Measurements from ENCODE around the gene HCN3. TPM values are rescaled to one million over a fixed set of nuclear protein-coding genes. Genes with fewer than 3 reads are reported as not detected.

The HCN3 gene
- total RNA-seq, 1 experiment from 2014 or later = 0.36 TPM

DNA sequence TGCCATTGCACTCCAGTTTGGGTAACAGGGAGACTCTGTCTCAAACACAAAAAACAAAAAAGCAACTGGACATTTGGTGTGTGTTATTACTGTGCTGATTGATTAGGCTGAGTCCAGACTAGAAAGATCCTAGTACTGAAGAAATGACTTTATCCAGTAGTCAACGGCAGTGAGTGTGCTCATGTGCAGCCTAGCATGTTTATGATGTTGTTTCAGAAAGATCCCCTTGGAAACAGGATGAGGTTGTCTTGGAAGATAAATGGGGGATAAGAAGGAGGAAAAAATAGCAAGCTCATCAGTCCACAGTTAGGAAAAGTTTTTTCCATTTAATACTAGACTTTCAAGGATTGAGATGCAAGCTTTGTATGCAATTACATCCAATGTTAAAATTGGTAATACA lies 57.7 kb downstream of the HCN3 start:
- DNase-seq (ENCODE audit: low read depth) = no peak

Other genes starting within 250 kb of the HCN3 start
- gene DCST2, start 243.7 kb upstream of the HCN3 start, total RNA-seq (2014; rRNA removed; shearing (Covaris generic)) = not detected in 2 replicates
- not detected in 2 replicates for gene DCST1, start 243.6 kb upstream of the HCN3 start, total RNA-seq (2014; rRNA removed; shearing (Covaris generic))
- 30.6 and 31.8 TPM in 2 replicates for gene ADAM15, start 226.1 kb upstream of the HCN3 start, total RNA-seq (2014; rRNA removed; shearing (Covaris generic))
- 4.7 and 5.8 TPM in 2 replicates for gene EFNA4, start 213.7 kb upstream of the HCN3 start, total RNA-seq (2014; rRNA removed; shearing (Covaris generic))
- gene EFNA3, start 198.6 kb upstream of the HCN3 start, total RNA-seq (2014; rRNA removed; shearing (Covaris generic)) = 0.48 and 0.68 TPM in 2 replicates
- 0.59 and 2.5 TPM in 2 replicates for gene EFNA1, start 149.6 kb upstream of the HCN3 start, total RNA-seq (2014; rRNA removed; shearing (Covaris generic))
- 24.2 and 32.5 TPM in 2 replicates for gene SLC50A1, start 141.6 kb upstream of the HCN3 start, total RNA-seq (2014; rRNA removed; shearing (Covaris generic))
- gene DPM3, start 136.9 kb upstream of the HCN3 start, total RNA-seq (2014; rRNA removed; shearing (Covaris generic)) = 65.8 and 168 TPM in 2 replicates
- 169 and 172 TPM in 2 replicates for gene KRTCAP2, start 104.2 kb upstream of the HCN3 start, total RNA-seq (2014; rRNA removed; shearing (Covaris generic))
- 2.3 and 2.9 TPM in 2 replicates for gene TRIM46, start 103.6 kb upstream of the HCN3 start, total RNA-seq (2014; rRNA removed; shearing (Covaris generic))
- 4.1 and 8.1 TPM in 2 replicates for gene THBS3, start 69.6 kb upstream of the HCN3 start, total RNA-seq (2014; rRNA removed; shearing (Covaris generic))
- gene MTX1, start 68.8 kb upstream of the HCN3 start, total RNA-seq (2014; rRNA removed; shearing (Covaris generic)) = 88.3 and 97.7 TPM in 2 replicates
- gene ENTREP3, start 22.0 kb upstream of the HCN3 start, total RNA-seq (2014; rRNA removed; shearing (Covaris generic)) = 3.2 and 4.2 TPM in 2 replicates
- 69.0 and 73.9 TPM in 2 replicates for gene SCAMP3, start 15.1 kb upstream of the HCN3 start, total RNA-seq (2014; rRNA removed; shearing (Covaris generic))
- gene CLK2, start 4.0 kb upstream of the HCN3 start, total RNA-seq (2014; rRNA removed; shearing (Covaris generic)) = 13.1 and 20.8 TPM in 2 replicates
- not detected in 2 replicates for gene PKLR, start 24.0 kb downstream of the HCN3 start, total RNA-seq (2014; rRNA removed; shearing (Covaris generic))
- gene FDPS, start 31.4 kb downstream of the HCN3 start, total RNA-seq (2014; rRNA removed; shearing (Covaris generic)) = 148 and 166 TPM in 2 replicates
- gene RUSC1, start 43.4 kb downstream of the HCN3 start, total RNA-seq (2014; rRNA removed; shearing (Covaris generic)) = 25.1 and 26.2 TPM in 2 replicates

All from RPMI7951 (cell line).